Esophagus squamous epithelium (tissue), 5 donors: ENCODE data around the gene CLSTN2. TPM values are rescaled to one million over a fixed set of nuclear protein-coding genes. Genes with fewer than 3 reads are reported as not detected.

Source experiments
- DNase-seq: peaks from one replicate; lab custom pipeline; 2025; lab: John Stamatoyannopoulos, UW
- H3K27ac ChIP-seq, 4 donors: fragments of 200-600 bp; sonication (generic); one replicate each; pipeline ENCODE4 v1.5.1; 2016 to 2019; ENCODE audit warnings: mild to moderate bottlenecking in 1 of 4
- H3K27me3 ChIP-seq, 4 donors: fragments of 200-600 bp; sonication (generic); 1 replicate in 3 of 4; 2 replicates in 1 of 4; pipeline versions ENCODE4 v1.5.1 to v1.6.0; 2017 to 2021; ENCODE audit warnings: antibody characterized with exemption in 1 of 4
- H3K36me3 ChIP-seq, 3 donors: fragments of 200-600 bp; sonication (generic); one replicate each; pipeline ENCODE4 v1.5.1; 2016 to 2019
- H3K4me1 ChIP-seq, 3 donors: fragments of 200-600 bp; sonication (generic); one replicate each; pipeline ENCODE4 v1.5.1; 2017 to 2019
- H3K4me3 ChIP-seq, 4 donors: fragments of 200-600 bp; sonication (generic); 1 replicate in 3 of 4; 2 replicates in 1 of 4; pipeline ENCODE4 v1.5.1; 2016 to 2019; ENCODE audit warnings: mild to moderate bottlenecking in 2 of 4, moderate library complexity in 1 of 4
- H3K9me3 ChIP-seq, 3 donors: fragments of 200-600 bp; sonication (generic); one replicate each; pipeline ENCODE4 v1.5.1; 2016 to 2019
- POLR2A ChIP-seq, 4 donors: fragments of 450-650 bp; IDR thresholded peaks; one replicate each; pipeline ENCODE4 v1.6.1; 2017; ENCODE audit warnings: antibody characterized with exemption in 4 of 4, mild to moderate bottlenecking in 4 of 4, moderate library complexity in 3 of 4
- WGBS, 2 donors: methylation state at CpG; one replicate each; pipeline ENCODE4 v1.1.5; 2018; 5-methylcytosine and 5-hydroxymethylcytosine counted together
- intact Hi-C: fragments of 100-400 bp; cut with DNase I; formaldehyde crosslinking; loops from one replicate; pipeline ENCODE4 v1.15.0; 2022
- total RNA-seq, 4 donors: library from RNA; depleted of rRNA; stranded (reverse); fragments of >200 nt; gene quantifications; one replicate each; pipeline ENCODE4 v1.1.0, GENCODE V29; 2016
- TF ChIP-seq, protein P1 (sequence below), 6 experiments: fragments of 450-650 bp in 4 of 6; fragments of 200-600 bp in 2 of 6; sonication (generic) in 2 of 6; IDR thresholded peaks; one replicate each; pipeline ENCODE4 v1.5.1; 2016 to 2019; ENCODE audit warnings: antibody characterized with exemption in 6 of 6, mild to moderate bottlenecking in 4 of 6, moderate library complexity in 4 of 6
- donor health status: DM: yes; HTN: yes; CAD: no.

The CLSTN2 gene
- total RNA-seq, 4 donors from 2014 or later: 0.53 to 5.0 (median 3.1) TPM

DNA sequence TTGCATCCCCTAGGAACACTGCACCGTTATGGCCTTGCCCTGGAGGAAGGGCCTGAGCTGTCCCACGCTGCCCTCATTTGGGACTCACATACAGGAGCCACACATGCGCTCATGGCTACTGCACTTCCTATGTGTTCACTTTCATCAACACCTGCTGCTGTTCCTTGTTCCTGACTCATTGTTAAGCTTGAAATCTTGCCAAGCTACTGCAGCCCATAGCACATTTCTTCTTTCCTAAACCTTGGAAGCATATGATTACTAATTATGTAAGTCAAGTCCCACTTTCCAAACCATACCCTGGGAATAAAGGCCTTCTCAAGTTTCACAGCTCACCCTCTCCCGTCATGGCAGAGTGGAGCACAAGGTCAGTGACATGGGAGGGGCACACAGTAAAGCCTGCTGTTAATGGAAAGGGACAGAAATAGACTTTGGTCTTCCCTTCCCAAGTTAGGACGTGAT lies 307.9 kb downstream of the CLSTN2 start:
- intact Hi-C loops: no loop called here
- Histone ChIP-seq H3K36me3 (no peaks in the 10 kb centered on the region), H3K27me3 (no peaks in the 10 kb centered on the region), H3K4me1 (peaks cover 0 to 4% (median 0%) of the 10 kb centered on the region in 3 donors), H3K27ac (no peak overlapping the region), H3K4me3 (no peak overlapping the region), H3K9me3 (no peaks in the 10 kb centered on the region)
- DNase-seq: no peak
- TF ChIP-seq POLR2A (IDR thresholded peaks at IDR 0.05): no peak
- TF ChIP-seq, protein P1, sequence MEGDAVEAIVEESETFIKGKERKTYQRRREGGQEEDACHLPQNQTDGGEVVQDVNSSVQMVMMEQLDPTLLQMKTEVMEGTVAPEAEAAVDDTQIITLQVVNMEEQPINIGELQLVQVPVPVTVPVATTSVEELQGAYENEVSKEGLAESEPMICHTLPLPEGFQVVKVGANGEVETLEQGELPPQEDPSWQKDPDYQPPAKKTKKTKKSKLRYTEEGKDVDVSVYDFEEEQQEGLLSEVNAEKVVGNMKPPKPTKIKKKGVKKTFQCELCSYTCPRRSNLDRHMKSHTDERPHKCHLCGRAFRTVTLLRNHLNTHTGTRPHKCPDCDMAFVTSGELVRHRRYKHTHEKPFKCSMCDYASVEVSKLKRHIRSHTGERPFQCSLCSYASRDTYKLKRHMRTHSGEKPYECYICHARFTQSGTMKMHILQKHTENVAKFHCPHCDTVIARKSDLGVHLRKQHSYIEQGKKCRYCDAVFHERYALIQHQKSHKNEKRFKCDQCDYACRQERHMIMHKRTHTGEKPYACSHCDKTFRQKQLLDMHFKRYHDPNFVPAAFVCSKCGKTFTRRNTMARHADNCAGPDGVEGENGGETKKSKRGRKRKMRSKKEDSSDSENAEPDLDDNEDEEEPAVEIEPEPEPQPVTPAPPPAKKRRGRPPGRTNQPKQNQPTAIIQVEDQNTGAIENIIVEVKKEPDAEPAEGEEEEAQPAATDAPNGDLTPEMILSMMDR (IDR thresholded peaks at IDR 0.05): no peak
- 69 to 77% methylated on average over 5 of the region's 5 CpGs for WGBS, 2 donors

DNA sequence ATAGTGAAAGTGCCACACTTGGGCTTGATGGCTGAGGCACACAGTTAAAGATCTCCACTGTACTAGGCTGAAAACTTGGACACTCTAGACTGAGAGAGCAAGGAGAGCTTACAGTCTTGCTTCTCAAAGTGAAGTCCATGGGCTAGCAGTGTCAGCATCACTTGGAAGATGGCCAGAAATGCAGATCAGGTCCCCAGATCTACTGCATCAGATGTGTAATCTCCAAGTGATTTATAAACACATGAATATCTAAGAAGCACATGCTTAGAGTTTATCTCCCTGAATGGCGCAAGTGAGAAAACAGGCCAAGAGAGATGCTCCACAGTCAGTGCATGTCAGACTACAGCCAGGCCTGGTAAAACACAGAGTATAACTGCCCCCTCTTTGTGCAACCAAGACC lies 308.6 kb downstream of the CLSTN2 start:
- peaks cover 0 to 4% (median 0%) of the 10 kb centered on the region in 3 donors for H3K4me1 ChIP-seq
- intact Hi-C loops: no loop called here
- H3K36me3 ChIP-seq: no peaks in the 10 kb centered on the region
- H3K27me3 ChIP-seq: no peaks in the 10 kb centered on the region
- H3K27ac ChIP-seq: no peak overlapping the region
- no peak for DNase-seq
- no peaks in the 10 kb centered on the region for H3K9me3 ChIP-seq
- TF ChIP-seq, protein P1 (IDR thresholded peaks at IDR 0.05): no peak
- no peak for TF ChIP-seq POLR2A (IDR thresholded peaks at IDR 0.05)
- H3K4me3 ChIP-seq: no peak overlapping the region
- WGBS, 2 donors: 90 to 100% methylated on average over 1 of the region's 1 CpG

DNA sequence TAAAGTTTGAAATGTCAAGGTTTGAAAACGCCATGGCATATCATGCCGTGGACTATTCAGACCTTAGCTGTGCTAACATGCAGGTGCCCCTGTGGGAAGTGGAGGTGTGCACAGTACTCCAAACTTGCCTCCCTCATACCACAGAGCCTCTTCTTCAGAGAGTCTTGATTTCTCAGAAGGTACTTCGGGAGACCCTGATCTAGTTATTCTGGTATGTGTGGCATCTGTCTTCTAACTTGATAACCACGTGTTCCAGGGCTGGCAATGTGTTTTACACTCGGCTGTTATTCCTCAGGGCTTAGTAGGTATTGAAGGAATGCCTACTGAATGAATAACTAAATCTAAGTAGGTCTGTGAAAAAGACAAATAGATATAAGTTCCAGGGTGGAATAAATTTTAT lies 309.9 kb downstream of the CLSTN2 start:
- Histone ChIP-seq H3K9me3 (no peaks in the 10 kb centered on the region), H3K4me1 (no peaks in the 10 kb centered on the region), H3K27me3 (no peaks in the 10 kb centered on the region), H3K4me3 (no peak overlapping the region), H3K36me3 (no peaks in the 10 kb centered on the region), H3K27ac (no peak overlapping the region)
- WGBS, 2 donors: 61 to 67% methylated on average over 5 of the region's 5 CpGs
- no peak for DNase-seq
- intact Hi-C loops: no loop called here
- TF ChIP-seq POLR2A (IDR thresholded peaks at IDR 0.05): no peak
- TF ChIP-seq, protein P1 (IDR thresholded peaks at IDR 0.05): no peak

DNA sequence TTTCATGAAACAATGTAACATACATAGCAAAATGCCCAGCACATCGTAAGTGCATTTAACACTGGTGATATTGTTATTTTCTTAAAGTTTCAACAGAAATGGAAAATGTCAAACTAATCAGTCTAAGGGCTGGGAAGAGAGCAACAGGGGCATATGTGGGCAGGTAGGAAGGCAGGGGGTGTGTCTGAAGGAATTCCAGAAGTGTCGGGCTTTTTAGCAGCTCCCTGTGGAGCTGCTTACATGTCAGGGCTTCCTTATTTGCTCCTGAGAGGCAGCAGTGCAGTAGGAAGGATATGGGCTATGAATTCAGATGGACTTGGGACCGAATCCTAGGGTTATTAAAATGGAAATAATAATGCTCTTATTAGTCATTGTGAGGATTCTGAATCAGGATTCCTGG lies 311.6 kb downstream of the CLSTN2 start:
- WGBS, 2 donors: 45 to 49% methylated on average over 3 of the region's 3 CpGs
- no peak for TF ChIP-seq POLR2A (IDR thresholded peaks at IDR 0.05)
- TF ChIP-seq, protein P1 (IDR thresholded peaks at IDR 0.05): no peak
- H3K4me1 ChIP-seq: no peaks in the 10 kb centered on the region

DNA sequence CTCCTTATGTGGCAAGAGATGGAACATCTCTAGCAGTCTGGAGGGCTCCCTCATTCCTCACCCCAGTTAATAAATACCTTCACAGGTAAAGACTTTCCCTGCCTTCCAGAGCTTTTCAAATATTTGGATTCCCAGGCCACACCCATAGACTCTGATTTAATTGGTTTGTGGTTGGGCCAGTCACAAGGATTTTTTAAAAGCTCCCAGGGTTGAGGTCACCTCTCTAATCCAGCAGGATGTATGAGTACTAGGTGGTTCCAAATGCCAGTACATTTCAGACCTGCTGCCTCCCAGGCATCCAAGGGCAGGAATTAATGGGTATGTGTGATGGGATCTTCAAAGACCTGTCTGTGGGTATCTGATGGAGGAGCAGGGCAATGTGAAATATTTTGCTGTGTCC lies 312.8 kb downstream of the CLSTN2 start:
- Histone ChIP-seq H3K9me3 (no peaks in the 10 kb centered on the region), H3K27ac (no peak overlapping the region), H3K27me3 (no peaks in the 10 kb centered on the region), H3K36me3 (no peaks in the 10 kb centered on the region), H3K4me3 (no peak overlapping the region), H3K4me1 (no peaks in the 10 kb centered on the region)
- TF ChIP-seq, protein P1 (IDR thresholded peaks at IDR 0.05): no peak
- no peak for TF ChIP-seq POLR2A (IDR thresholded peaks at IDR 0.05)
- intact Hi-C loops: no loop called here
- no peak for DNase-seq

More for the DNA sequence above, 311.6 kb downstream of the CLSTN2 start:
- Histone ChIP-seq H3K4me3 (no peak overlapping the region), H3K27ac (no peak overlapping the region), H3K36me3 (no peaks in the 10 kb centered on the region), H3K27me3 (no peaks in the 10 kb centered on the region), H3K9me3 (no peaks in the 10 kb centered on the region)
- intact Hi-C loops: no loop called here
- DNase-seq: no peak
